Gastroesophageal sphincter (tissue), 3 donors: Measurements from ENCODE around the gene DGKI.

Experiments used
- CTCF ChIP-seq, 4 experiments: fragments of 200-600 bp in 2 of 4; fragments of 450-650 bp in 2 of 4; sonication (generic) in 1 of 4; IDR thresholded peaks; one replicate each; pipeline ENCODE4 v1.5.1; 2017 to 2019; ENCODE audit warnings: antibody characterized with exemption in 4 of 4, mild to moderate bottlenecking in 2 of 4, moderate library complexity in 2 of 4
- EP300 ChIP-seq: sonication (generic); formaldehyde crosslinking; IDR thresholded peaks from one replicate; pipeline ENCODE4 v1.6.1; 2017; ENCODE audit warnings: antibody characterized with exemption, mild to moderate bottlenecking
- POLR2A ChIP-seq, 2 donors: fragments of 450-650 bp; IDR thresholded peaks; one replicate each; pipeline ENCODE4 v1.6.1; 2017; ENCODE audit warnings: antibody characterized with exemption in 2 of 2, mild to moderate bottlenecking in 2 of 2, moderate library complexity in 1 of 2

GRCh38 chr7:137888241-137888640 lies 41.5 kb upstream of the DGKI start:
- TF ChIP-seq CTCF (IDR thresholded peaks at IDR 0.05) (no peak), POLR2A (IDR thresholded peaks at IDR 0.05) (no peak), EP300 (no peak)
